K562 (cell line): ENCODE results near the gene CDS2. TPM values are rescaled to one million over a fixed set of nuclear protein-coding genes. Genes with fewer than 3 reads are reported as not detected.

ENCODE experiments used
- ATAC-seq: fragments of 200-7000 bp; cut with Tn5 transposase; 3 replicates; pipeline ENCODE4 v1.9.1; 2020; ENCODE audit warnings: moderate library complexity
- BruUV-seq: library from RNA; stranded (reverse); fragments of 400-500 nt; replicated peaks from 2 replicates; lab custom pipeline; 2021; lab: Mats Ljungman, UMichigan
- CTCF ChIA-PET: fragments of 300-600 bp; formaldehyde crosslinking; extraction: SDS; loops from one replicate; lab custom pipeline; 2021; ENCODE audit warnings: low intra/inter-chr PET ratio; lab: Yijun Ruan, JAX
- POLR2A ChIA-PET: fragments of 300-600, 350-650 bp; sonication (Branson Sonifier 250); formaldehyde crosslinking; extraction: SDS; loops from one replicate; lab custom pipeline; 2021; ENCODE audit warnings: antibody characterized with exemption, inconsistent platforms; lab: Yijun Ruan, JAX
- DNase-seq, 4 experiments: peaks; one replicate each; pipeline versions ENCODE4 v3.0.0 to v3.0.0-alpha.2; 2011 to 2018; ENCODE audit warnings: low spot score in 3 of 4, mixed read lengths in 3 of 4; ENCODE audit errors: extremely low read depth in 1 of 4
- FAIRE-seq: peaks from 2 replicates; lab custom pipeline; 2011; peaks lifted over from hg19 to GRCh38; lab: Jason Lieb, UNC
- H2AFZ ChIP-seq: 2 replicates; pipeline ENCODE4 v1.6.0; 2011; ENCODE audit warnings: low read depth, low read length, control low read depth, inconsistent platforms
- H3K27ac ChIP-seq: fragments of 200-600 bp; 3 replicates; pipeline ENCODE4 v1.8.0; 2011; ENCODE audit warnings: low read depth, mild to moderate bottlenecking, control low read depth, inconsistent platforms, low read length, moderate library complexity, mixed read lengths; ENCODE audit errors: extremely low read depth
- H3K27me3 ChIP-seq, 2 experiments: fragments of 300-600 bp in 1 of 2; 2 replicates in 1 of 2; 3 replicates in 1 of 2; pipeline versions ENCODE4 v1.6.0 to v1.8.0; 2011; ENCODE audit warnings: inconsistent platforms in 2 of 2, low read length in 2 of 2, mild to moderate bottlenecking in 1 of 2, mixed read lengths in 1 of 2, moderate library complexity in 1 of 2; ENCODE audit not compliant: control insufficient read depth in 2 of 2, insufficient read depth in 2 of 2
- H3K36me3 ChIP-seq: fragments of 300-600 bp; 3 replicates; pipeline ENCODE4 v1.8.0; 2011; ENCODE audit warnings: mild to moderate bottlenecking, low read length, inconsistent platforms; ENCODE audit not compliant: control insufficient read depth, insufficient read depth
- H3K4me1 ChIP-seq, 2 experiments: fragments of 200-600 bp in 1 of 2; replicated peaks in 1 of 2; 2 replicates in 1 of 2; 3 replicates in 1 of 2; pipeline versions ENCODE4 v1.5.1 to v1.8.0; 2011; ENCODE audit warnings: inconsistent platforms in 2 of 2, low read length in 2 of 2, mild to moderate bottlenecking in 1 of 2, mixed read lengths in 1 of 2, moderate library complexity in 1 of 2; ENCODE audit not compliant: control insufficient read depth in 2 of 2, insufficient read depth in 2 of 2
- H3K4me2 ChIP-seq: 2 replicates; pipeline ENCODE4 v1.6.1; 2011; ENCODE audit warnings: low read length, control low read depth, inconsistent platforms, mixed read lengths; ENCODE audit not compliant: insufficient read depth
- H3K4me3 ChIP-seq: fragments of 200-600 bp; sonication (generic), shearing (Covaris generic); 2 replicates; pipeline ENCODE4 v1.5.1; 2016; ENCODE audit warnings: control low read depth, inconsistent platforms
- H3K79me2 ChIP-seq: fragments of 200-600 bp; 3 replicates; pipeline ENCODE4 v1.8.0; 2011; ENCODE audit warnings: low read length, inconsistent platforms; ENCODE audit not compliant: control insufficient read depth, insufficient read depth
- H3K9ac ChIP-seq, 2 experiments: 2 replicates each; pipeline versions ENCODE4 v1.6.0 to v1.6.1; 2011; ENCODE audit warnings: low read depth in 2 of 2, low read length in 2 of 2, control low read depth in 1 of 2, inconsistent platforms in 1 of 2, mild to moderate bottlenecking in 1 of 2, mixed read lengths in 1 of 2; ENCODE audit not compliant: insufficient read depth in 1 of 2
- H3K9me1 ChIP-seq: one replicate; pipeline ENCODE4 v1.6.0; 2011; ENCODE audit warnings: inconsistent platforms, mild to moderate bottlenecking, low read length, moderate library complexity; ENCODE audit not compliant: control insufficient read depth, insufficient read depth
- H3K9me3 ChIP-seq: replicated peaks from 2 replicates; pipeline ENCODE4 v1.5.1; 2011; ENCODE audit warnings: low read depth, low read length, inconsistent platforms; ENCODE audit not compliant: control insufficient read depth, insufficient read depth
- H4K20me1 ChIP-seq: replicated peaks from 2 replicates; pipeline ENCODE4 v1.6.1; 2011; ENCODE audit warnings: low read length, inconsistent platforms, mixed read lengths; ENCODE audit not compliant: control insufficient read depth, insufficient read depth
- GABPB2 ChIP-seq: fragments of 250-450 bp; sonication (Bioruptor Pico); conservative IDR thresholded peaks from 2 replicates; pipeline ENCODE4 v1.5.1; 2021; ENCODE audit warnings: mild to moderate bottlenecking
- GTF2F1 ChIP-seq: IDR thresholded peaks from 2 replicates; pipeline ENCODE4 v1.6.1; 2011; ENCODE audit warnings: low read depth, low read length, improper control_type of control experiment
- HCFC1 ChIP-seq: IDR thresholded peaks from 2 replicates; pipeline ENCODE4 v1.6.1; 2012; ENCODE audit warnings: low read depth, low read length, improper control_type of control experiment
- HNRNPL ChIP-seq: fragments of 200-400 bp; formaldehyde crosslinking; IDR thresholded peaks from 2 replicates; pipeline ENCODE4 v1.6.1; 2017; ENCODE audit warnings: low read depth, mild to moderate bottlenecking, low read length
- NEUROD1 ChIP-seq: fragments of 150-350 bp; IDR thresholded peaks from 2 replicates; pipeline ENCODE4 v1.6.1; 2014; ENCODE audit warnings: borderline replicate concordance, low read length, low read depth; ENCODE audit not compliant: partially characterized antibody
- NONO ChIP-seq, 2 experiments: fragments of 200-400 bp in 1 of 2; fragments of 450-650 bp in 1 of 2; formaldehyde crosslinking in 1 of 2; IDR thresholded peaks; 2 replicates each; pipeline ENCODE4 v1.6.1; 2017; ENCODE audit warnings: low read depth in 2 of 2, mild to moderate bottlenecking in 2 of 2, moderate library complexity in 2 of 2, low read length in 1 of 2
- TBL1XR1 ChIP-seq, 2 experiments: IDR thresholded peaks; 2 replicates each; pipeline ENCODE4 v1.6.1; 2012; ENCODE audit warnings: improper control_type of control experiment in 2 of 2, low read length in 2 of 2, mild to moderate bottlenecking in 1 of 2
- ZNF24 ChIP-seq: fragments of 450-650 bp; IDR thresholded peaks from 2 replicates; pipeline ENCODE4 v1.6.1; 2016
- ZNF384 ChIP-seq: IDR thresholded peaks from 2 replicates; pipeline ENCODE4 v1.6.1; 2012; ENCODE audit warnings: low read depth, low read length, improper control_type of control experiment
- ZNF583 ChIP-seq: fragments of 250-450 bp; sonication (Bioruptor Pico); IDR thresholded peaks from 2 replicates; pipeline ENCODE4 v1.4.0; 2020
- WGBS: fragments of 100-300 bp; shearing (Covaris generic); methylation state at CpG from one replicate; pipeline ENCODE4 v1.1.6; 2016; ENCODE audit warnings: low coverage, mixed read lengths; ENCODE audit not compliant: insufficient coverage; ENCODE audit errors: missing lambda C conversion rate; 5-methylcytosine and 5-hydroxymethylcytosine counted together
- in situ Hi-C: fragments of 300-500 bp; cut with MboI; formaldehyde crosslinking; loops from 4 replicates; pipeline ENCODE4 v1.15.0; 2018; ENCODE audit warnings: inconsistent platforms, mixed read lengths
- intact Hi-C: fragments of 100-400 bp; cut with micrococcal nuclease; formaldehyde crosslinking; loops from 2 replicates; pipeline ENCODE4 v1.14.2; 2022
- polyA plus RNA-seq, 8 experiments: library from polyadenylated mRNA; depleted of rRNA in 4 of 8; stranded (reverse) in 5 of 8; unstranded in 3 of 8; fragments of >200 nt; fragmentation: Nextera tagmentation in 2 of 8; fragmentation: Illumina TruSeq in 1 of 8; extraction: Ambion mirVana in 2 of 8; extraction: Trizol in 1 of 8; gene quantifications; 2 replicates each; pipeline versions ENCODE4 v1.2.1 to v1.2.3, GENCODE V29; 2011 to 2014; ENCODE audit warnings: inconsistent platforms in 1 of 8, missing spikeins in 1 of 8
- total RNA-seq, 7 experiments: library from RNA; depleted of rRNA in 6 of 7; stranded (reverse); fragments of >200 nt in 6 of 7; fragmentation: Illumina TruSeq in 2 of 7; extraction: Trizol in 2 of 7; gene quantifications; 2 replicates each; pipeline versions ENCODE4 v1.2.1 to v1.2.3, GENCODE V29; 2011 to 2021; ENCODE audit warnings: low replicate concordance in 1 of 7
- TF ChIP-seq, protein P1 (sequence below), 2 experiments: fragments of 250-450 bp in 1 of 2; fragments of 450-650 bp in 1 of 2; sonication (Bioruptor Pico) in 1 of 2; IDR thresholded peaks; 2 replicates each; pipeline versions ENCODE4 v1.6.1 to v1.8.0; 2016 to 2021; ENCODE audit warnings: mild to moderate bottlenecking in 2 of 2, moderate library complexity in 2 of 2, missing compliant biosample characterization in 1 of 2, missing genetic modification characterization in 1 of 2
- TF ChIP-seq, protein P2 (sequence below): fragments of 250-450 bp; sonication (Bioruptor Pico); IDR thresholded peaks from 2 replicates; pipeline ENCODE4 v1.4.0; 2020; ENCODE audit warnings: borderline replicate concordance

Gene CDS2
- total and polyA plus RNA-seq, 9 of the 15 experiments (the other 6 are each of a cell fraction or from before 2014, with no cell fraction given), result 6.4 to 46.4 (median 12.2) TPM

DNA sequence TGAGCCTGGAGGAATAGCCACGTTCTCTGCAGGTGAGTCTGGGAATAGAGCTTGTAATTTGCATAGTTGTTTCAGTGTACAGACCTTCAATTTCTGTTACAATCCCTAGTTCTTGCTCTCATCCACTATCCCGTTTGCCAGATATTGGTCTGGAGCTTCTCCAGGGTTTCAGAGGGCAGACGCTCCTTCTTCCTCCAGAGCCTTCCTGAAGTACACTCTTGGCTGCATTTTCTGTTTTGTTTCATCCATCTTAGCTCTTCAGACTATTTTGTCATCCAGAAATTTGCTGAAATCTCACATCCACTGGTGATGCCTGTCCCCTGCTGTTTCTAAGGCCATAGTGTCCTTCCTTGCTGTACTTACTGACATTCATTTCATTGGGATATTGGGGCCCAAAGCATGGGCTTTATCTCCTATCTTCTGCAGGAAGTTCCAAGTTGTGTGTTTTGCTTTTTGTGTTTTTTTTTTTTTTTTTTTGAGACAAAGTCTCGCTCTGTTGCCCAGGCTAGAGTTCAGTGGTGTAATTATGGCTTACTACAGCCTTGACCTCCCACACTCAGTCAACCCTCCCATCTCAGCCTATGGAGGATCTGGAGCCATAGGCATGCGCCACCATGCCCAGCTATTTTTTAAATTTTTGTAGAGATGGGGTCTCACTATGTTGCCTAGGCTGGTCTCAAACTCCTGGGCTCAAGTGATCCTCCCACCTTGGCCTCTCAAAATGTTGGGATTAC lies 18.7 kb downstream of the CDS2 start:
- WGBS, result 82% methylated on average over 4 of the region's 5 CpGs
- Histone ChIP-seq H3K27me3 (no peaks in the 10 kb centered on the region), H3K36me3 (no peaks in the 10 kb centered on the region), H3K27ac (no peak overlapping the region), H3K9me1 (no peaks in the 10 kb centered on the region), H3K4me1 (peaks cover 6 to 7% of the 10 kb centered on the region in 2 experiments; a peak in 4 of 5 replicates), H3K9me3 (no peaks in the 10 kb centered on the region), H3K4me3 (no peak overlapping the region), H2AFZ (no peak overlapping the region), H3K4me2 (no peak overlapping the region), H3K9ac (no peak overlapping the region), H4K20me1 (peaks cover 5% of the 10 kb centered on the region; the same call in 1 of the 2 replicates), H3K79me2 (peaks cover 17% of the 10 kb centered on the region)
- BruUV-seq, result no TSS peak
- FAIRE-seq, result no peak
- no peak for ATAC-seq
- no peak for DNase-seq
- intact Hi-C loops, result no loop called here
- in situ Hi-C loops, result no loop called here
- ChIA-PET POLR2A (interaction anchor here (0.7 to 1.7 kb wide), 2 partner anchors 11 to 52 kb away, joined by 3 read pairs; no protein-coding TSS in a partner anchor), CTCF (no interaction called here)
- no peak for TF ChIP-seq ZNF583
- no peak for TF ChIP-seq HCFC1
- TF ChIP-seq, protein P1, sequence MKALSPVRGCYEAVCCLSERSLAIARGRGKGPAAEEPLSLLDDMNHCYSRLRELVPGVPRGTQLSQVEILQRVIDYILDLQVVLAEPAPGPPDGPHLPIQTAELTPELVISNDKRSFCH (CRISPR knock-in tag; IDR thresholded peaks at IDR 0.05), result no peak
- TF ChIP-seq, protein P1 (tag; IDR thresholded peaks at IDR 0.05), result no peak
- no peak for TF ChIP-seq NEUROD1
- no peak for TF ChIP-seq NONO (IDR thresholded peaks at IDR 0.05; ENCODE audit: low read depth in 2 of 2, low read length in 1 of 2)
- no peak for TF ChIP-seq GABPB2 (CRISPR knock-in tag)
- TF ChIP-seq, protein P2, sequence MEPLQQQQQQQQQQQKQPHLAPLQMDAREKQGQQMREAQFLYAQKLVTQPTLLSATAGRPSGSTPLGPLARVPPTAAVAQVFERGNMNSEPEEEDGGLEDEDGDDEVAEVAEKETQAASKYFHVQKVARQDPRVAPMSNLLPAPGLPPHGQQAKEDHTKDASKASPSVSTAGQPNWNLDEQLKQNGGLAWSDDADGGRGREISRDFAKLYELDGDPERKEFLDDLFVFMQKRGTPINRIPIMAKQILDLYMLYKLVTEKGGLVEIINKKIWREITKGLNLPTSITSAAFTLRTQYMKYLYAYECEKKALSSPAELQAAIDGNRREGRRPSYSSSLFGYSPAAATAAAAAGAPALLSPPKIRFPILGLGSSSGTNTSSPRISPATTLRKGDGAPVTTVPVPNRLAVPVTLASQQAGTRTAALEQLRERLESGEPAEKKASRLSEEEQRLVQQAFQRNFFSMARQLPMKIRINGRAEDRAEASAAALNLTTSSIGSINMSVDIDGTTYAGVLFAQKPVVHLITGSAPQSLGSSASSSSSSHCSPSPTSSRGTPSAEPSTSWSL (CRISPR knock-in tag), result no peak
- no peak for TF ChIP-seq GTF2F1
- TF ChIP-seq ZNF24, result no peak
- no peak for TF ChIP-seq HNRNPL
- TF ChIP-seq ZNF384, result no peak
- no peak for TF ChIP-seq TBL1XR1 (IDR thresholded peaks at IDR 0.05; ENCODE audit: low read length in 2 of 2)
